HepG2 (cell line): ENCODE data around the gene PPP2R1B. TPM values are rescaled to one million over a fixed set of nuclear protein-coding genes. Genes with fewer than 3 reads are reported as not detected.

Experiments used
- ATF4 ChIP-seq, 2 experiments: fragments of 450-650 bp in 1 of 2; sonication (generic) in 1 of 2; formaldehyde crosslinking; IDR thresholded peaks; 2 replicates each; pipeline versions ENCODE4 v1.5.0 to v1.8.0; 2020 to 2022; ENCODE audit warnings: mild to moderate bottlenecking in 1 of 2, missing genetic modification reagents in 1 of 2
- HMGXB4 ChIP-seq, 2 experiments: sonication (generic) in 1 of 2; formaldehyde crosslinking in 1 of 2; IDR thresholded peaks; 2 replicates each; pipeline versions ENCODE4 v1.4.0 to v1.6.1; 2018 to 2020; ENCODE audit warnings: missing genetic modification reagents in 2 of 2, borderline replicate concordance in 1 of 2, low read depth in 1 of 2, mild to moderate bottlenecking in 1 of 2, missing biosample characterization in 1 of 2
- MXD1 ChIP-seq: sonication (generic); formaldehyde crosslinking; IDR thresholded peaks from 2 replicates; pipeline ENCODE4 v1.4.0; 2020; ENCODE audit warnings: mild to moderate bottlenecking, missing genetic modification reagents
- NR2F2 ChIP-seq: IDR thresholded peaks from 2 replicates; pipeline ENCODE4 v1.6.1; 2012; ENCODE audit warnings: low read depth, inconsistent platforms, borderline replicate concordance
- SALL2 ChIP-seq: sonication (generic); formaldehyde crosslinking; IDR thresholded peaks from 2 replicates; pipeline ENCODE4 v1.8.1; 2023; ENCODE audit warnings: mild to moderate bottlenecking, missing genetic modification reagents, inconsistent platforms
- STAT6 ChIP-seq: sonication (generic); formaldehyde crosslinking; IDR thresholded peaks from 2 replicates; pipeline ENCODE4 v1.4.0; 2020; ENCODE audit warnings: missing genetic modification reagents, mild to moderate bottlenecking, borderline replicate concordance
- TBX3 ChIP-seq: fragments of 450-650 bp; IDR thresholded peaks from 2 replicates; pipeline ENCODE4 v1.6.1; 2017; ENCODE audit warnings: antibody characterized with exemption, mild to moderate bottlenecking, inconsistent platforms, borderline replicate concordance
- TCF7 ChIP-seq: sonication (generic); IDR thresholded peaks from 2 replicates; pipeline ENCODE4 v1.6.1; 2016; ENCODE audit warnings: antibody characterized with exemption, low read depth
- TEAD3 ChIP-seq: optimal IDR thresholded peaks from 2 replicates; pipeline ENCODE3; 2016; ENCODE audit warnings: borderline replicate concordance
- ZBTB4 ChIP-seq: sonication (generic); formaldehyde crosslinking; IDR thresholded peaks from 2 replicates; pipeline ENCODE4 v1.4.0; 2020; ENCODE audit warnings: missing genetic modification reagents, mild to moderate bottlenecking, borderline replicate concordance
- ZBTB7A ChIP-seq: sonication (generic); formaldehyde crosslinking; IDR thresholded peaks from 2 replicates; pipeline ENCODE4 v1.8.0; 2022; ENCODE audit warnings: mild to moderate bottlenecking, missing genetic modification reagents
- ZFP41 ChIP-seq: sonication (generic); formaldehyde crosslinking; IDR thresholded peaks from 2 replicates; pipeline ENCODE4 v1.4.0; 2020; ENCODE audit warnings: mild to moderate bottlenecking, missing genetic modification reagents, borderline replicate concordance
- ZNF251 ChIP-seq: sonication (generic); formaldehyde crosslinking; IDR thresholded peaks from 2 replicates; pipeline ENCODE4 v1.9.0; 2021; ENCODE audit warnings: mild to moderate bottlenecking, missing genetic modification reagents
- ZNF331 ChIP-seq: sonication (generic); formaldehyde crosslinking; IDR thresholded peaks from 2 replicates; pipeline ENCODE4 v1.4.0; 2020; ENCODE audit warnings: missing genetic modification reagents
- ZNF562 ChIP-seq: sonication (generic); formaldehyde crosslinking; IDR thresholded peaks from 2 replicates; pipeline ENCODE4 v1.8.0; 2022; ENCODE audit warnings: missing genetic modification reagents, borderline replicate concordance
- ZNF589 ChIP-seq: sonication (generic); formaldehyde crosslinking; conservative IDR thresholded peaks from 2 replicates; pipeline ENCODE4 v1.8.0; 2022; ENCODE audit warnings: mild to moderate bottlenecking, moderate library complexity, missing genetic modification reagents
- ZNF691 ChIP-seq: sonication (generic); formaldehyde crosslinking; IDR thresholded peaks from 2 replicates; pipeline ENCODE4 v1.4.0; 2020; ENCODE audit warnings: missing genetic modification reagents, low read depth, mild to moderate bottlenecking, borderline replicate concordance
- polyA plus RNA-seq, 8 experiments: library from polyadenylated mRNA; depleted of rRNA in 3 of 8; stranded (reverse) in 7 of 8; unstranded in 1 of 8; fragments of >200 nt; fragmentation: Illumina TruSeq in 4 of 8; extraction: Trizol in 4 of 8; gene quantifications; 2 replicates each; pipeline versions ENCODE4 v1.2.1 to v1.2.3, GENCODE V29; 2011 to 2016; ENCODE audit warnings: low read depth in 4 of 8, missing spikeins in 1 of 8, mixed read lengths in 1 of 8; ENCODE audit not compliant: insufficient read depth in 1 of 8
- total RNA-seq, 5 experiments: library from RNA; depleted of rRNA; stranded (reverse); fragments of >200 nt; fragmentation: Illumina TruSeq; extraction: Trizol; gene quantifications; 2 replicates each; pipeline ENCODE4 v1.2.3, GENCODE V29; 2016; ENCODE audit warnings: low read depth in 1 of 5

Gene PPP2R1B
- total and polyA plus RNA-seq, 2 of the 13 experiments (the other 11 are each of a cell fraction or from before 2014, with no cell fraction given), result 22.1 to 56.8 TPM

- TF ChIP-seq TEAD3 (no peak), ZFP41 (CRISPR knock-in tag) (no peak), MXD1 (CRISPR knock-in tag) (peak; percentile 80), TCF7 (no peak), ZNF589 (no peak), HMGXB4 (CRISPR knock-in tag; IDR thresholded peaks at IDR 0.05; ENCODE audit: borderline replicate concordance in 1 of 2, low read depth in 1 of 2) (peak in 1 of 2 experiments; percentile 71; a peak in 2 of 4 replicates), ATF4 (CRISPR knock-in tag; IDR thresholded peaks at IDR 0.05) (0 out of 4 replicates have a peak, but pooled peaks of 1 of the 2 experiments have one; percentile 15), ZNF251 (CRISPR knock-in tag) (no peak), ZNF562 (CRISPR knock-in tag) (no peak), ZBTB4 (CRISPR knock-in tag) (no peak), TBX3 (no peak), ZBTB7A (CRISPR knock-in tag) (0 out of 2 replicates have a peak, but pooled peaks have one; percentile 25), SALL2 (CRISPR knock-in tag) (peak; percentile 63; the same call in 1 of the 2 replicates), STAT6 (CRISPR knock-in tag) (no peak), ZNF331 (CRISPR knock-in tag) (0 out of 2 replicates have a peak, but pooled peaks have one; percentile 0), NR2F2 (no peak), ZNF691 (CRISPR knock-in tag) (no peak)
Measured at GRCh38 chr11:111765984-111766833, at the start of gene PPP2R1B (continued).
